IPS-18c (cell line): ENCODE results near the gene PIH1D2.
A peak's percentile ranks its signal among the peaks of the same experiment; 100 is the strongest.

ENCODE experiments used
- H3K4me3 ChIP-seq: 2 replicates; pipeline ENCODE4 v1.7.0; 2013; ENCODE audit warnings: low read depth, mild to moderate bottlenecking, low read length, moderate library complexity; ENCODE audit not compliant: insufficient read depth
- H3K9me3 ChIP-seq: one replicate; pipeline ENCODE4 v1.6.1; 2013; ENCODE audit warnings: mild to moderate bottlenecking, low read length, moderate library complexity; ENCODE audit not compliant: control insufficient read depth, insufficient read depth

PIH1D2 gene

DNA sequence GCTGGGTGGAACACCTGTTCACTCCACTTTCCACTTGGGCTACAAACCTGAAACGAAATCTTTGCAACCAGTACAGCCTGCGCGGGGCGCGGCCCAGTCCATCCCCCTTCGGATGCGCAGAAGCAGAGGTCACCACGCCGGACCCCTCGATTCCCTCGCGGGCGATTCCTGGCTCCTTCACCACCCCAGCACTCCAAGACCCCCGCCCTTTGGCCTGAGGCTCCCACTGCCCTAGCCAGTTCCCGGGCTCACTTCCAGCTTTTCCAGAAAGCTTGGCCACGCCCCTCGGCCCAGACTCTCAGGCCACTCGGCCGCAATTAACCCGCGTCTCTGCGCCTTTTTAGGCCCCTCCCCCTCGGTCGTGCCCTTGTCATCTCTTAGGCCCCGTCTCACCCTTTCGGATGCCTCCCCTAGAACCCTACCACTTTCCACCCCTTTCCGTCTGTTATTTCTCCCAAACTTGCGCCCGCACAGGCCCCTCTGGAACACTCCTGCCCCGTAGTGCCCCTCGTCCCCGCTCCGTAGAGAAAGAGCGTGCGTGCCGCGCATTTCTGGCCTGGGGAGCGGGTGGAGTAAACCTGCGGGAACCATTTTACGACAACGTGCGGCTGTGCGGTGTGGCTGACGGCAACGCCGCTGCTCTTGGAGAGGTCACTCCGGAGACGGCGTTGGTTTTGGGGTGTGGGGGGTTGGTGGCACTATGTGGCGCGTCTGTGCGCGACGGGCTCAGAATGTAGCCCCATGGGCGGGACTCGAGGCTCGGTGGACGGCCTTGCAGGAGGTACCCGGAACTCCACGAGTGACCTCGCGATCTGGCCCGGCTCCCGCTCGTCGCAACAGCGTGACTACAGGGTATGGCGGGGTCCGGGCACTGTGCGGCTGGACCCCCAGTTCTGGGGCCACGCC, 48.8 kb downstream of the PIH1D2 start, which contains the start of gene DLAT:
TSS of gene DLAT (plus strand) at position 636 of the 906 bp plus-strand sequence. CDS start at position 701, 65 bp downstream.
- peak within 1 kb of the TSS; percentile 95 for H3K4me3 ChIP-seq
- no peaks in the 10 kb centered on the region for H3K9me3 ChIP-seq

DNA sequence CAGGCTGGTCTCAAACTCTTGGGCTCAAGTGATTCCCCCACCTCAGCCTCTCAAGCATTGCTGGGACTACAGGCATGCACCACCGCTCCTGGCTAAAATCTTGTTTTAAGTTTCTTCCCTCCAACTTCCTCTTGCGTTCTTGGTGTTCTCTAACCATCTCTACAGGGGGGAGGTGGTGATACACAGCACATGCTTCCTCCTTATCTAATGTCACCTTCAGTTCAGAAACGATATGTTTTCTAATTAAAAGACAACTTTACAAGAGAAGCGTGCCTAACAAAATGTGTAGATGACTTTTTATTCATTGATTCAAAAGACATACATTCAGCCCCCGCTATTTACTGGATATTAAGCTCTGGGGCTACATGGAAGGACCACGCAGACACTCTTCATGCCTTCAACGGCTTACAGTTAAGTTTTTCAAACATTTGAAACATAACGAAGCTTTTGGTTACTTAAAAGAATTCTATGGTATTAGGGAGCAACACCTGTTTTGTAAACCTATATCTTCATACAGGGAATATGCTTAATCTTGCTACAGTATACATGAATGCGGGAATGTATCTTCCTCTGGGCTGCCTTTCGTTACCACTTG, 49.5 kb downstream of the PIH1D2 start:
- peak overlapping the region; percentile 95 for H3K4me3 ChIP-seq

DNA sequence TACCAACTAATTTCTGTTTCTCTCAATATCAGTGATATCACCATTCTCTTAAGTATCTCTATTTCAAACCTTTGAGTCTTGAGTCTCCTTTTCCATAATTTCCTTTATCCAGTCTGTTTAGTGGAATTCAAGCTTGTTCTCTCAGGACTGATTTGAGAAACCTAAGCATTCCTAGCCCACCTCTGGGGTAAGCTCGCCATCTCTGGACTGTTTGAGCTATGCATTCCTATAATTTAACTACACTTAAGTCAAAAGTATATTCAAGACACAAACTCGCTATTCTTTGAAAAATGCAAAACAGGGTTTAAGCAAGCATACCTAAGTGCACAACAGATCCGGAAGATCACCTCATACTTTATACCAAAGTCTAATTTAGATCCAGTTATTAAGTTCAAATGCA, 50.7 kb downstream of the PIH1D2 start:
- H3K9me3 ChIP-seq, result no peaks in the 10 kb centered on the region
- H3K4me3 ChIP-seq, result no peak overlapping the region

More for the DNA sequence above, 49.5 kb downstream of the PIH1D2 start:
- no peaks in the 10 kb centered on the region for H3K9me3 ChIP-seq

DNA sequence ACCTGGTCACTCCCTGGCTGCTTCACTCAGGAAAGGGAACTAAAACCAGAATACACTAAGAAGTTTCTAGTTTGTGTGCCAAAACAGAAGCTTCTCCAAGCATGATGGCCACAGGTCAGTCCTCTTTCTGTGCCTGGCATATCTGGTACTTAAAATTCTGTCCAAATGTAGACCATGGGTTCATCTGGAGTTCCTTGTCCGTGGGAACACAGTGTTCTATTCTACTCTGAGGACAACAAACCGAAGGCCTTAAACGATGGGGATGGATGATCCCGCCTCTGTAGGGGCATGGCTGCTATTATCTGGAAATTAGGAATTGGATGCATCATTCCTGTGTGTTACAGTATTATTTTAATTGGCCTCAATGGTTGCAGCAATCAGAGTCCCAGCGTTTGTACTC, 54.8 kb downstream of the PIH1D2 start:
- H3K9me3 ChIP-seq, result no peaks in the 10 kb centered on the region
- H3K4me3 ChIP-seq, result no peak overlapping the region
